GM19452 (cell line): ENCODE data around the gene LIN9.
"Not testable (repeated sequence)": the region's sequence is repeated elsewhere in the genome, so short reads cannot be mapped to it uniquely, and the experiment has no call there.

Experiments used
- ATAC-seq: cut with Tn5 transposase; IDR thresholded peaks from one replicate; pipeline ENCODE4 v1.9.1; 2021; ENCODE audit not compliant: unreplicated experiment

The LIN9 gene

DNA sequence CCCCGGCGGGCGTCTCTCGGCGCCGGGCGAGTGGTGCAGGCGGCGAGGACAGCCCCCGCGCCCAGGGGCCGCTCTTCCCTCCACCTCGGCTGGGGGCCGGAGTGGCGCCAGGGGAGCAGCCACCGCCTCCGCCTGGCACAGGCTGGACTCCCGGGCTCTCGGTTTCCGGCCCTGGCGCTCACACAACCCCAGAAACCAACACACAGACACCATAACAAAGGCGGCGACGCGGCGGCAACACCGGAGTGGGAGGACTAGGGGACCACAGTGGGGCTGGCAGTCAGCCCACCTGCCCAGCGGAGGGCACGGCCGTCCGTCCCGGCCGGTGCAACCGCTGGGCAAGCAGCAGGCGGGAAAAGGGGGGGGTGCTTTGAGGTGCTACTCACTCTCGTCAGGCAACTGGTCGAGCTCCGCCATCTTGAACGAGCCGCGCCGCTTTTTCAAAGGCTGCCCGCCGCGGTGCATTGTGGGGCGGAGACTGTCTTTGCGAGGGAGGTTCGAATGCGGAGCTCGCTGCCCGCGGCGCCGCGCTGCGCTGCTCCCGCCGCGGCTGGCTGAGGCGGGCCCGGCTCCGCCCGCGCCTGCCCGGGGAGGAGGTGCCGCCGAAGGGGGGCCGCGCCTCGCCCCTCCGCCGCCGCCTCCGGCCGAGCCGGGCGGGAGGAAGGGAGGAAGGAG is at the start of gene LIN9:
Gene LIN9 (minus strand): TSS at position 442 of the 675 bp plus-strand sequence. CDS start 25 bp downstream, at position 417.
- ATAC-seq, result peak; percentile 83

DNA sequence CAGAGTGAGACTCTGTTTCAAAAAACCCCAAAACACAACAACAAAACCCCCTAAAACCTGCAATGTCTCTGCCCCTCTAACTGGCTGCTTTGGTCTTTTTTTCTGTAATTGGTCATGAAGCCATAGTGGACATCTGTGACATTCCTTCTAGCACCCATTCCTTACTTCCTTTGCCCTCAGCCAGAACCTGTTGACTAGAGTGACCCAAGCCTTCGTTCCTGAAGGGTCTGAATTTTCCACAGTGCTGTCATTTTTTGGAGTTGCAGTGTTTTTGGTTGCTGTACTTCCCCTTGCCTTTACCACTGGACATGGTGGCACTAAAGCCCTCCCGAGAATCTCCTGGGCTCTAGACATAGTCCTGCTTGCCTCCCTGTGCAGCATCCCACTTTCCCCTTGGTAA is 48.5 kb upstream of the LIN9 start:
- no peak for ATAC-seq

DNA sequence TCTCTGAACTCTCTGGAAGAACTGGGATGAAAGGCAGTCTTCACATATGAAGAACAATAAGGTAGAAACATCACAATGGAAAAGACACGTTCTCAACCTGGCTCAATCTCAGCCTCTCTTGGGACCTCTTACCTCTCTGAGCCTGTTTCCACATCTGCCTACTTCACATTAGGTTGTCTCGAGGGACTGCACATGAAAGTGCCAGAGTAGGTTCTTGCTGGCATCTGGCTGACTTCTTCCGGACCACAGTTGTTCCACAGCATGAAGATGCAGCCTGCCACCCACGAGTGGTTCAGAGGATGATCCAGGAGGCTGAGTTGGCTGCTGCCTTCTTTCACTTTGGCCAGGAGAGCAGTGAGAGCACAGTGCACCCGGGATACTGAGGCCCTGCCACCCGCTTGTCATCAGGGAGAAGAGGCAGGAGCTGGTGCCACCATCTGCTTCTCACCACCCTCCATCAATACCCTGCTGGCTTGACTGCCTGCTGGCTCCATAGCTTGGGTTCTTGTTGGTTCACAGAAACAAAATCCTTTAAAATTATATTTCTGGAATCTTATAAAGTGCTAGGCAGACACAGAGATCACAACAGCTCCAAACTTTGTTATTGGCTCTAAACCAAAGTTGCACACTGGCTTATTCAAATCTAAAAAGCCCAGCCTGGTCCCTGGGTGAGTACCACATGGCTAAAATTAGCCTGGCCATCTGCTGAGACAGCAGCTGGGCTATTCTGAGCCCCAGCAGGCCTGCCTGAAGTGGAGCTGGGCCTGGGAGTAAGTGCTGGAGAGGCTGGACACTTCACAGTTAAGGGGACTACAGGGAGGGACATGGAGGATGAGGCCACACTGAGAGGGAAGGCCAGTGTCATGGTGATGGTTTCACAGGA is 46.9 kb upstream of the LIN9 start:
- no peak for ATAC-seq

- ATAC-seq, result no peak
Measured at GRCh38 chr1:226355016-226355415, 46.1 kb upstream of the LIN9 start.

- ATAC-seq, result no peak
Measured at GRCh38 chr1:226353698-226354525, 44.9 kb upstream of the LIN9 start.

DNA sequence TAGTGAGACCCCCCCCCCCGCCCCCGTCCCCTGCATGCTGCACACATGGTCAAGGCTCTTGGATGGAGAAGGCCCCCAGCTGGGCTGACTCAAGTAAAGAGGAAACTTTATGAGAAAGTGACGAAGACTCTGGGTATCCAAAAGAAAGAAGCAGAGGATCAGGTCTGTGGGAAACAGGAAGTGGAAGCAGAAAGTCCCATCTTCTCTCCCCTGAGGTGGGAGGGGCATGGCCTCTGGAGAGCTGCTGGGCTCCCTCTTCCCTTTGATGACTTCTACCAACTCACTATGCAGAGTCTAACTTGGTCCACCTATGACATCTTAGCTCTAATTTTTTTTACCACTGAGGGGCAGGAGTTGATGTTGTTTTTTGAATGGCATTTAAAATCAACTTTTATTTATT is 42.7 kb upstream of the LIN9 start:
- no peak for ATAC-seq

GRCh38 chr1:226350519-226350865 is 41.5 kb upstream of the LIN9 start:
- no peak for ATAC-seq

GRCh38 chr1:226349801-226350518 is 41.0 kb upstream of the LIN9 start:
- no peak for ATAC-seq

DNA sequence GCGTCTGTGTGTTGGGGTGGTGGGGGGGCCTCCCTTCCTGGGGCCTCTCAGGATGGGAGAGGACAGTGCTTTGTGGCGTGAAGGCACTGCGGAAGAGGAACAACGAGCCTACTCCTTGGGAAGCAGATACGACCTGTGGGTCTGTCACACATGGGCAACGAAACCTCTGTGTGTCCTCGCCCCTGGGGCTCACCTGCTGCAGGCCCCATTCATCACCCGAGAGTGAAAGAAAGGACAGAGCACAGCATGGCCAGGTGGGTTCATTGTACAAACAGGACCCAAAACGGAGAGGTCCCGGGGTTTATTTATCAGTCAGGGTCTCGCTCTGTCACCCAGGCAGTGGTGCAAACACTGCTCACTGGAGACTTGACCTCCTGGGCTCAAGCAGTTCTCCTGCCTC is 40.1 kb upstream of the LIN9 start:
- no peak for ATAC-seq

DNA sequence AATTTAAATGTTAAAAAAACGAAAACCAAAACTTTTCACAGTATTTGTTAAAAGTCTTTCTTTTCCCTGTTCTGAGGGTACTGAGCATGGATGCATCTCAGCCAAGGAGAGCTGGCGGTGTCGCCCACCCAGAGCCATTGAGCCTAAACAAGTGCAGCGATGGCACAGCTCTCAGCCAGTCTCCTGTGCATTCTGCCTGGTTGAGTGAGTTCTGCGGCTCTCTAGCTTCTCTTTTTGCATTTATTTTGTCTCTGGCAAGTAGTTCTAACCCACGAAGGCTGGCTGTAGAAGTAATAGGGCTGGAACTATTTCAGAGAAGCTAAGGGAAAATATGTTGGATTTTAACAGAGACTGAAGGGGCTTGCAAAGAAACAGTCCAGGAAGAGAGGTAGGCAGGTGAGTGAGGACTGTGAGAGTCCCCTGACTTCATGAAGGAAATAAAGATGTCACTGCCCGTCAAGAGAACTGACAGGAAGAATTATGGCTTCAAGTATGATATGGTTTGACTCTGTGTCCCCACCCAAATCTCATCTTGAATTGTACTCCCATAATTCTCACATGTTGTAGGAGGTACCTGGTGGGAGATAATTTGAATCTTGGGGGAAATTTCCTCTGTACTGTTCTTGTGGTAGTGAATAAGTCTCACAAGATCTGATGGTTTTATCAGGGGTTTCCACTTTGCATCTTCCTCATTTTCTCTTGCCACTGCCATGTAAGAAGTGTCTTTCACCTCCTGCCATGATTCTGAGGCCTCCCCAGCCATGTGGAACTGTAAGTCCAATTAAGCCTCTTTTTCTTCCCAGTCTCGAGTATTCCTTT is 35.7 kb upstream of the LIN9 start:
- ATAC-seq, result no peak

GRCh38 chr1:226342656-226343055 is 33.7 kb upstream of the LIN9 start:
- no peak for ATAC-seq

- ATAC-seq, result not testable (repeated sequence)
Measured at GRCh38 chr1:226340111-226340510, 31.1 kb upstream of the LIN9 start.

DNA sequence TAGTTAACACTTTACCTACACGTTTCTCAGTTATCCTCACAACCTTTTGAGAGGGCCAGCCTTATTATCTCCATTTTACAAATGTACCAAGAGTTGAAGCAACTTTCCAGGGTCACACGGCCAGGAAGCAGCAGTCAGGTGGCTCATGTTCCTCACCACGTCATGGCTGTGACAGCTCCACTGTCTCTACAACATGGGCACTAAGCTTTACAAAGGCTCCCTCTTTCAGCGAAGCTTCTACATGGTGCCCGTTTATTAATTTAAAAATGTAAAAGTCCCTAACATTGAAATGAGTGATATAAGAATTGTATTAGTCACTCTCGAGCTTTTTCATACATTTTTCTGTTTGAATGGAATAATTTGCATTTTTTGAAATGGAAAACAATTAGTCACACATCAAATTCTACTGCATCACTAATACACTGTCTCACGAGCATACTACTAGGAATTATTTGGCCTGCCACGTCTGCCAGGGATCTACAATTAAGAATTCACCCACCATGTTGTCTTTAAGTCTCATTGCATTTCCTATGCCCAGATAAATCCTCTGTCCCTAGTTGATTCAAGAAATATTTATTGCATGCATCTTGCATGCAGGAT is 28.4 kb upstream of the LIN9 start:
- no peak for ATAC-seq

DNA sequence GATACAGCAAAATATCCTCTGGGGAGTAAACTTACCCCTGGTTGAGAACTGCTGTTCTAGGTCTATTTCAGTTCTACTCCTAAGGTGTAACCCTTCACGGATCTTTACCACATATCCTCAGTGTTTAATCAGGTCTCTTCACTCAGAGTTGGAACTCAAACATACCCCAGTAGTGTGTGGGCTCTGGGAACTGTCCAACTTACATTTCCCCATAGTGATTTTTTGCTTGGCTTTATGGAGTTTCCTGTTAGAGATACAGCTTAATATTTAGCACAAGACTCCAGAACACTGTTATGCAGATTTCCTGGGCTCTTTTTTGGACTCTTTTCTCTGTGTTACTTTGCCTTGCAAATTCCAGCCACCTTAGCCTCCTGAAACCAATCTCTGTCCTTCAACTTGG is 26.7 kb upstream of the LIN9 start:
- no peak for ATAC-seq

GRCh38 chr1:226332947-226333346 is 24.0 kb upstream of the LIN9 start:
- ATAC-seq, result no peak

DNA sequence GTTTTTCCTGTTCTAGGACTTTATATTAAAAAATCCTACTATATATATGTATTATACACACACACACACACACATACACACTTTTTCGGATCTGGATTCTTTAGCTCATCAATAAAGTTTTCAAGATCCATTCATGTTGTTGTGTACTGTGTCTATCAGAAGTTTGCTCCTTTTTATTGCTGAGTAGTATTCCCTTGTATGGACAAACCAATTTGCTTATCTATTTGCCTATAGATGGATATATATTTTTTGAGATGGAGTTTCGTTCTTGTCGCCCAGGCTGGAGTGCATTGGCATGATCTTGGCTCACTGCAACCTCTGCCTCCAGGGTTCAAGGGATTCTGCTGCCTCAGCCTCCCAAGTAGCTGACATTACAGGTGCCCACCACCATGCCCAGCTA is 20.3 kb upstream of the LIN9 start:
- ATAC-seq, result no peak

- no peak for ATAC-seq
Measured at GRCh38 chr1:226327761-226328162, 18.8 kb upstream of the LIN9 start.

- no peak for ATAC-seq
Measured at GRCh38 chr1:226325178-226325577, 16.2 kb upstream of the LIN9 start.

DNA sequence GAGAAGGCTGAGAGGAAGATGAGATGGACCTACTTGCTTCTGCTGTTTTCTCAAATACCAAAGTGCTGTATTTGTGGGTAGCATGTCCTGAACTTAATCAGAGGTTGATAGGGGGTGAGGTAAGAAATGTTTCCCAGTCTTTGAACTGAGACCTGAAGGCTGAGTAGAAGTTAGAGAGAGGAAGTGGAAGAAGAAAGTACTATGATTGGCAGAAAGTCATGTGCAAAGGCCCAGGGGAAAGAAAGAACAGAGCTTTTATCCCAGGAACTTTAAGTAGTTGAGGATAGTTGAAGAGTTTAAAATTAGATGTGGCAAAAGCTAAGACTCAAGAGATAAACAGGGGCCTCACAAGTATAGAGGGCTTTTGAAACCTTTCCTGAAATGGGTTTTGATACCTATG is 15.5 kb upstream of the LIN9 start:
- ATAC-seq, result no peak

DNA sequence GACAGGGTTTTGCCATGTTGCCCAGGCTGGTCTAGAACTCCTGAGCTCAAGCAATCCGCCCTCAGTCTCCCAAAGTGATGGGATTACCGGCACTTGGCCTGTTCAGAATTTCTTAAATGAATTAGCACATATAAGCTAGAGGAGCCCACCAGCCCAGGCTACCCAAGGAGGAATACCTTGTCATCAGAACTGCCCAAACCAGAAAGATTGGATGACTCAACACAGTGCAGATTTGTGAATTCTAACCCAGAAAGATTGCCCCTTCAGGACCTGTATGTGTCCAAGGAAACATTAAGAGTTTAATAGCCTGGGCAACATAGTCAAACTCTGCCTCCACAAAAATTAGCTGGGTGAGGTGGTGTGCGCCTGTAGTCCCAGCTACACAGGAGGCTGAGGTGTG is 14.0 kb upstream of the LIN9 start:
- no peak for ATAC-seq
